Activated CD8-positive, alpha-beta T cell treated with anti-CD3 and anti-CD28 coated beads for 36 hours (primary cell): ENCODE data around the gene SP110. TPM values are rescaled to one million over a fixed set of nuclear protein-coding genes. Genes with fewer than 3 reads are reported as not detected.

Source experiments
- ATAC-seq: fragments of 200-7000 bp; cut with Tn5 transposase; one replicate; pipeline ENCODE4 v1.10.0; 2021; ENCODE audit warnings: mild to moderate bottlenecking, moderate library complexity
- CTCF ChIA-PET: fragments of 350-600 bp; sonication (Branson Sonifier 250); formaldehyde crosslinking; loops from one replicate; lab custom pipeline; 2021; ENCODE audit warnings: antibody characterized with exemption; lab: Charles Lee
- POLR2A ChIA-PET: fragments of 350-600 bp; sonication (Branson Sonifier 250); formaldehyde crosslinking; loops from one replicate; lab custom pipeline; 2021; ENCODE audit warnings: antibody characterized with exemption; lab: Charles Lee
- DNase-seq: peaks from one replicate; pipeline ENCODE4 v3.0.0-alpha.2; 2020
- H3K27ac Mint-ChIP-seq: one replicate; pipeline ENCODE4 v1.8.0; 2021; ENCODE audit warnings: mild to moderate bottlenecking, mixed read lengths
- H3K27me3 Mint-ChIP-seq: one replicate; pipeline ENCODE4 v1.8.0; 2021; ENCODE audit warnings: mixed read lengths
- H3K36me3 Mint-ChIP-seq: one replicate; pipeline ENCODE4 v1.8.0; 2021; ENCODE audit warnings: low read depth, mixed read lengths
- H3K4me1 Mint-ChIP-seq: one replicate; pipeline ENCODE4 v1.8.0; 2021; ENCODE audit warnings: low read depth, mixed read lengths
- H3K4me3 Mint-ChIP-seq: one replicate; pipeline ENCODE4 v1.8.0; 2021; ENCODE audit warnings: mild to moderate bottlenecking, moderate library complexity, mixed read lengths
- H3K9me3 Mint-ChIP-seq: one replicate; pipeline ENCODE4 v1.8.0; 2021; ENCODE audit warnings: mixed read lengths
- intact Hi-C: fragments of 100-400 bp; cut with micrococcal nuclease; formaldehyde crosslinking; loops from one replicate; pipeline ENCODE4 v1.10.0; 2022
- total RNA-seq, 2 experiments: library from RNA; stranded (reverse); gene quantifications; one replicate each; pipeline ENCODE4 v1.2.3, GENCODE V29; 2021
- TF ChIP-seq, protein P1 (sequence below): fragments of 200-600 bp; IDR thresholded peaks from one replicate; pipeline ENCODE4 v1.8.0; 2022; ENCODE audit warnings: antibody characterized with exemption, mild to moderate bottlenecking

The SP110 gene
- total RNA-seq, 2 experiments from 2014 or later = 67.0 to 69.4 TPM

DNA sequence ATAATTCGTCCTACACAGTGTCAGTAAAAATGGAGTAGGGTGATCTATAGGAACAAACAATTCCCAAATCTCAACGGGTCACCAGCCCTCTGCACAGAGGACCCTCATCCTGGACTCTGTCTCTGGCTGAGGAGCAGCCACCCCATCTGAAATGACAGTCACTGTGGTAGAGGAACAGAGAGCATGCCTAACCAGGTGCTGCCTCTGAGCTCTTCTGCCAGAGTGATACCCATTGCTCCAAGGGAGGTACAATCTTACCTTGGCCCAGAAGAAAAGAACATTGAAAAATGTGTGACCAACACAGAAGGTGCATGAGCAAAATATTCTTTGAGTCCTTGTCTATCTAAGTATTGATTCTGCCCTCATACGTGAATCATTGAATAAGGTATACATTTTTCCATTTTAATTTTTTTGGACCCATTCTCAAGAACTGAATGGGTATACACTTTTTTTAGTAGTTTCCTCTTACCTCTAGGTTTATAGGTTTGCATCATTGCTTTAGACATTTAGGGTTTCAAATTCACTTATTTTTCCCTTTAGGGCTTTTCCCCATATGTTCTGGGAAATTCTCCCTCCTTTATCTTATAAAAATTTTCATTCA, 14.4 kb upstream of the SP110 start:
- TF ChIP-seq, protein P1, sequence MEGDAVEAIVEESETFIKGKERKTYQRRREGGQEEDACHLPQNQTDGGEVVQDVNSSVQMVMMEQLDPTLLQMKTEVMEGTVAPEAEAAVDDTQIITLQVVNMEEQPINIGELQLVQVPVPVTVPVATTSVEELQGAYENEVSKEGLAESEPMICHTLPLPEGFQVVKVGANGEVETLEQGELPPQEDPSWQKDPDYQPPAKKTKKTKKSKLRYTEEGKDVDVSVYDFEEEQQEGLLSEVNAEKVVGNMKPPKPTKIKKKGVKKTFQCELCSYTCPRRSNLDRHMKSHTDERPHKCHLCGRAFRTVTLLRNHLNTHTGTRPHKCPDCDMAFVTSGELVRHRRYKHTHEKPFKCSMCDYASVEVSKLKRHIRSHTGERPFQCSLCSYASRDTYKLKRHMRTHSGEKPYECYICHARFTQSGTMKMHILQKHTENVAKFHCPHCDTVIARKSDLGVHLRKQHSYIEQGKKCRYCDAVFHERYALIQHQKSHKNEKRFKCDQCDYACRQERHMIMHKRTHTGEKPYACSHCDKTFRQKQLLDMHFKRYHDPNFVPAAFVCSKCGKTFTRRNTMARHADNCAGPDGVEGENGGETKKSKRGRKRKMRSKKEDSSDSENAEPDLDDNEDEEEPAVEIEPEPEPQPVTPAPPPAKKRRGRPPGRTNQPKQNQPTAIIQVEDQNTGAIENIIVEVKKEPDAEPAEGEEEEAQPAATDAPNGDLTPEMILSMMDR = no peak
- intact Hi-C loops = no loop called here
- H3K36me3 Mint-ChIP-seq = peaks cover 70% of the 10 kb centered on the region
- ChIA-PET POLR2A (no interaction called here), CTCF (no interaction called here)
- H3K4me1 Mint-ChIP-seq = peaks cover 50% of the 10 kb centered on the region
- peak; percentile 58 for ATAC-seq
- no peak overlapping the region for H3K4me3 Mint-ChIP-seq
- H3K27me3 Mint-ChIP-seq = no peaks in the 10 kb centered on the region
- peak overlapping the region; percentile 88 for H3K27ac Mint-ChIP-seq
- no peak for DNase-seq
- H3K9me3 Mint-ChIP-seq = peaks cover 18% of the 10 kb centered on the region

DNA sequence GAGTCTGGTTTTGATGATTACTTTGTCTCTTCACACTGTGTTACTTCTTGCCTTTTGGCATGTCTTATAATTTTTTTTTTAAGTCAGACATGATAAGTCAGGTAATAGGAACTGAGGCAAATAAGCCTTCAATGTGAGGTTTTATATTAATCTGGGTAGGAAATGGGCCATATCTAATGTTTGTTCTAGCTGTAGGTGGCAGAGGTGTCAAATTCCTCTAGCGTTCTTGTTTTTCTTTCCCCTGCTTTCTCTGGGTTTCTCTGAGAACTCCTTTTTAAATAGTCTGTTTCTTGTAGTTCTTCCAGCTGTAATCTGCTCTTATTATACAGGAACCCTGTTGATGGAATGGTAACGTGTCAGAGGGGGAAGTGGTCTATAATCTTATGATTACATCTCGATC, 11.5 kb upstream of the SP110 start:
- no peaks in the 10 kb centered on the region for H3K27me3 Mint-ChIP-seq
- no peak for ATAC-seq
- intact Hi-C loops = no loop called here
- no peak overlapping the region for H3K27ac Mint-ChIP-seq
- TF ChIP-seq, protein P1 = no peak
- no peak for DNase-seq
- peaks cover 64% of the 10 kb centered on the region for H3K36me3 Mint-ChIP-seq
- ChIA-PET CTCF (interaction anchor here (1.1 kb wide), 1 partner anchor 11 kb away, joined by 3 read pairs; no protein-coding TSS in a partner anchor), POLR2A (no interaction called here)
- H3K4me3 Mint-ChIP-seq = peak overlapping the region; percentile 54
- H3K9me3 Mint-ChIP-seq = peaks cover 18% of the 10 kb centered on the region
- peaks cover 54% of the 10 kb centered on the region for H3K4me1 Mint-ChIP-seq

DNA sequence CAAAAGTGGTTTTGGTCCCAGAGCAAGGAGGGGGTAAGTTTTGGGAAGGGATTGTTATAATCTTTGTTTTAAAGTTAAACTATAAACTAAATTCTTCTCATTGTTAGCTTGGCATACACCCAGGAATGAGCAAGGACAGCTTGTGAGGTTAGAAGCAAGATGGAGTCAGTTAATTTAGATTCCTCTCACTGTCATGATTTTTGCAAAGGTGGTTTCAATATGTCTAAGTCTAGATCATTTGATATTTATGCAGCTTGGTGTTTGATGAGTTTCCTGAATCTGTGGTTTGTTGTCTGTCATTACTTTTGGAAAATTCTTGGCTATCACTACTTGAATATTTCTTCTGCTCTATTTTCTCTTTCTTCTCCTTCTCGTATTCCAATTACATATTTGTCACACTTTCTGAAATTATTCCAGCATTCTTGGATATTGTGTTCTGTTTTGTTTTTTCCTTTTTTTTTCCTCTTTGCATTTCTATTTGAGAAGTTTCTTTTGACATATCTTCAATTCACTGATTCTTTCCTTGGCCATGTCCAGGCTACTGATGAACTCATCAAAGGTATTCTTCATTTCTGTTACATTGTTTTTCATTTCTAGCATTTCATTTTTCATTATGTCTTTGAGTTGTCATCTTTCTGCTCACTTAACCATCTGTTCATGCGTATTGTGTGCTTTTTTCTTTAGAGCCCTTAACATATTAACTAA, 10.9 kb upstream of the SP110 start:
- TF ChIP-seq, protein P1 = no peak
- POLR2A ChIA-PET = interaction anchor here (1.0 kb wide), 1 partner anchor 11 kb away, joined by 3 read pairs; the partner anchor contains the start of gene SP110
- ATAC-seq (no peak), DNase-seq (no peak)
- Mint-ChIP-seq H3K36me3 (peaks cover 60% of the 10 kb centered on the region), H3K27ac (peak overlapping the region; percentile 76), H3K27me3 (no peaks in the 10 kb centered on the region), H3K4me3 (peak overlapping the region; percentile 56), H3K9me3 (peaks cover 18% of the 10 kb centered on the region), H3K4me1 (peaks cover 50% of the 10 kb centered on the region)
- CTCF ChIA-PET = interaction anchor here (1.1 kb wide), 1 partner anchor 10 kb away, joined by 3 read pairs; no protein-coding TSS in a partner anchor
- intact Hi-C loops = loop anchor here (1.0 kb wide), 1 partner anchor 25 kb away; no protein-coding TSS in a partner anchor

DNA sequence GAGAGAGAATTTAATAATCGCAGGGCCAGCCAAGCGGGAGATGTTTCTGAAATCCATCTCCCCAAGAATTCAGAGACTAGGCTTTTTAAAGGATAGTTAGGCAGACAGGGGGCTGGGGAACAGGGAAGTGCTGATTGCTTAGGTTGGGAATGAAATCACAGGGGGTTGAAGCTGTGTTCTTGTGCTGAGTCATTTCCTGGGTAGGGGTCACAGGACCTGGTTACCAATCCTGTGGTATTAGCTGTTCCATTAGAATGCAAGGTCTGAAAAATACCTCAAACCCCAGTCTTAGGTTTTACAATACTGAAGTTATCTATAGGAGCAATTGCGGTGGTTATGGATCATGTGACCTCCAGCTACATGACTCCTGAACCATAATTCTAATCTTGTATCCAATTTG, 10.3 kb upstream of the SP110 start:
- peaks cover 50% of the 10 kb centered on the region for H3K4me1 Mint-ChIP-seq
- peak overlapping the region; percentile 60 for H3K27ac Mint-ChIP-seq
- POLR2A ChIA-PET = interaction anchor here (1.0 kb wide), 1 partner anchor 10 kb away, joined by 3 read pairs; the partner anchor contains the start of gene SP110
- peaks cover 18% of the 10 kb centered on the region for H3K9me3 Mint-ChIP-seq
- peak overlapping the region; percentile 56 for H3K4me3 Mint-ChIP-seq
- H3K36me3 Mint-ChIP-seq = peaks cover 59% of the 10 kb centered on the region
- ATAC-seq (no peak), DNase-seq (no peak)
- CTCF ChIA-PET = no interaction called here
- intact Hi-C loops = loop anchor here (1.0 kb wide), 1 partner anchor 25 kb away; no protein-coding TSS in a partner anchor
- TF ChIP-seq, protein P1 = no peak
- no peaks in the 10 kb centered on the region for H3K27me3 Mint-ChIP-seq
